SK-N-SH treated with all-trans-retinoic acid at 6 μM for 48 hours (cell line): ENCODE measurements around the gene ENTPD1.

ENCODE experiments used
- ATAC-seq: fragments of 200-7000 bp; cut with Tn5 transposase; 3 replicates; pipeline ENCODE4 v1.9.1; 2020; ENCODE audit warnings: mild to moderate bottlenecking, moderate library complexity
- BACH2 ChIP-seq: fragments of 250-450 bp; sonication (Bioruptor Pico); IDR thresholded peaks from 2 replicates; pipeline ENCODE4 v1.9.0; 2021; ENCODE audit warnings: mild to moderate bottlenecking, borderline replicate concordance
- CSDC2 ChIP-seq: fragments of 250-450 bp; sonication (Bioruptor Pico); IDR thresholded peaks from 2 replicates; pipeline ENCODE4 v1.5.0; 2020; ENCODE audit warnings: mild to moderate bottlenecking, moderate library complexity
- ESRRG ChIP-seq: fragments of 250-450 bp; sonication (Bioruptor Pico); IDR thresholded peaks from 2 replicates; pipeline ENCODE4 v1.6.1; 2021; ENCODE audit warnings: mild to moderate bottlenecking
- GLIS3 ChIP-seq: fragments of 250-450 bp; sonication (Bioruptor Pico); IDR thresholded peaks from 2 replicates; pipeline ENCODE4 v1.5.0; 2020; ENCODE audit warnings: mild to moderate bottlenecking, moderate library complexity
- ISL1 ChIP-seq: fragments of 250-450 bp; sonication (Bioruptor Pico); IDR thresholded peaks from 2 replicates; pipeline ENCODE4 v2.1.2; 2022; ENCODE audit warnings: mild to moderate bottlenecking, moderate library complexity
- OSR1 ChIP-seq: fragments of 250-450 bp; sonication (Bioruptor Pico); IDR thresholded peaks from 2 replicates; pipeline ENCODE4 v1.8.0; 2022; ENCODE audit warnings: moderate library complexity, mild to moderate bottlenecking, inconsistent platforms
- PPARA ChIP-seq: fragments of 250-450 bp; sonication (Bioruptor Pico); IDR thresholded peaks from 2 replicates; pipeline ENCODE4 v1.5.0; 2020; ENCODE audit warnings: mild to moderate bottlenecking, borderline replicate concordance
- RARB ChIP-seq: fragments of 250-450 bp; sonication (Bioruptor Pico); IDR thresholded peaks from 2 replicates; pipeline ENCODE4 v1.8.0; 2021; ENCODE audit warnings: mild to moderate bottlenecking, moderate library complexity
- SNAI2 ChIP-seq: fragments of 250-450 bp; sonication (Bioruptor Pico); IDR thresholded peaks from 2 replicates; pipeline ENCODE4 v1.5.0; 2020; ENCODE audit warnings: mild to moderate bottlenecking, moderate library complexity
- TCF4 ChIP-seq: fragments of 250-450 bp; sonication (Bioruptor Pico); IDR thresholded peaks from 2 replicates; pipeline ENCODE4 v1.8.0; 2021; ENCODE audit warnings: mild to moderate bottlenecking, moderate library complexity, borderline replicate concordance
- TOX ChIP-seq: fragments of 250-450 bp; sonication (Bioruptor Pico); IDR thresholded peaks from 2 replicates; pipeline ENCODE4 v1.8.0; 2021; ENCODE audit warnings: mild to moderate bottlenecking, moderate library complexity, borderline replicate concordance
- ZC3H10 ChIP-seq: fragments of 250-450 bp; sonication (Bioruptor Pico); IDR thresholded peaks from 2 replicates; pipeline ENCODE4 v1.5.1; 2021; ENCODE audit warnings: mild to moderate bottlenecking, moderate library complexity
- ZFP30 ChIP-seq: fragments of 450-650 bp; formaldehyde crosslinking; IDR thresholded peaks from 2 replicates; pipeline ENCODE4 v1.5.0; 2022; ENCODE audit warnings: mild to moderate bottlenecking, moderate library complexity
- ZNF565 ChIP-seq: fragments of 450-650 bp; formaldehyde crosslinking; conservative IDR thresholded peaks from 2 replicates; pipeline ENCODE4 v1.5.0; 2020; ENCODE audit warnings: low read depth, mild to moderate bottlenecking, moderate library complexity
- ZNF70 ChIP-seq: fragments of 450-650 bp; formaldehyde crosslinking; IDR thresholded peaks from 2 replicates; pipeline ENCODE4 v1.5.0; 2020; ENCODE audit warnings: mild to moderate bottlenecking, moderate library complexity
- ZNF8 ChIP-seq: fragments of 450-650 bp; formaldehyde crosslinking; IDR thresholded peaks from 2 replicates; pipeline ENCODE4 v1.5.0; 2020; ENCODE audit warnings: mild to moderate bottlenecking, moderate library complexity
- TF ChIP-seq, protein P1 (sequence below): fragments of 250-450 bp; sonication (Bioruptor Pico); IDR thresholded peaks from 2 replicates; pipeline ENCODE4 v1.5.0; 2020; ENCODE audit warnings: mild to moderate bottlenecking, moderate library complexity
- TF ChIP-seq, protein P2 (sequence below): fragments of 250-450 bp; sonication (Bioruptor Pico); IDR thresholded peaks from 2 replicates; pipeline ENCODE4 v1.5.1; 2020; ENCODE audit warnings: low read depth, mild to moderate bottlenecking, moderate library complexity
- TF ChIP-seq, protein P3 (sequence below): fragments of 250-450 bp; sonication (Bioruptor Pico); IDR thresholded peaks from 2 replicates; pipeline ENCODE4 v1.5.1; 2021; ENCODE audit warnings: mild to moderate bottlenecking, moderate library complexity
- TF ChIP-seq, protein P4 (sequence below): fragments of 250-450 bp; sonication (Bioruptor Pico); IDR thresholded peaks from 2 replicates; pipeline ENCODE4 v1.8.0; 2021; ENCODE audit warnings: low read depth, mild to moderate bottlenecking, moderate library complexity, borderline replicate concordance

Gene ENTPD1

DNA sequence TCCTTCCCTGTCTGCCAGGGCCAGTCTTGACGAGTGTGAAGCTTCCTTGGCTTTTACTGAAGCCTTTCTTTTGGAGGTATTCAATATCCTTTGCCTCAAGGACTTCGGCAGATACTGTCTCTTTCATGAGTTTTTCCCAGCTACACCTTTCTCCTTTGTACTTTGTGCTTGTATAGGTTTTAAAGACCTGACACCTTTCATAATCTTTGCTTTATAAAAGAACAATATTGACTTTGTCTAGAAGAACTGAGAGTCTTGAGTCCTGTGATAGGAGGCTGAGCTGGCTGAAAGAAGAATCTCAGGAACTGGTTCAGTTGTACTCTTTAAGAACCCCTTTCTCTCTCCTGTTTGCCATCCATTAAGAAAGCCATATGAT, 110.5 kb downstream of the ENTPD1 start (continued):
- TF ChIP-seq, protein P1, sequence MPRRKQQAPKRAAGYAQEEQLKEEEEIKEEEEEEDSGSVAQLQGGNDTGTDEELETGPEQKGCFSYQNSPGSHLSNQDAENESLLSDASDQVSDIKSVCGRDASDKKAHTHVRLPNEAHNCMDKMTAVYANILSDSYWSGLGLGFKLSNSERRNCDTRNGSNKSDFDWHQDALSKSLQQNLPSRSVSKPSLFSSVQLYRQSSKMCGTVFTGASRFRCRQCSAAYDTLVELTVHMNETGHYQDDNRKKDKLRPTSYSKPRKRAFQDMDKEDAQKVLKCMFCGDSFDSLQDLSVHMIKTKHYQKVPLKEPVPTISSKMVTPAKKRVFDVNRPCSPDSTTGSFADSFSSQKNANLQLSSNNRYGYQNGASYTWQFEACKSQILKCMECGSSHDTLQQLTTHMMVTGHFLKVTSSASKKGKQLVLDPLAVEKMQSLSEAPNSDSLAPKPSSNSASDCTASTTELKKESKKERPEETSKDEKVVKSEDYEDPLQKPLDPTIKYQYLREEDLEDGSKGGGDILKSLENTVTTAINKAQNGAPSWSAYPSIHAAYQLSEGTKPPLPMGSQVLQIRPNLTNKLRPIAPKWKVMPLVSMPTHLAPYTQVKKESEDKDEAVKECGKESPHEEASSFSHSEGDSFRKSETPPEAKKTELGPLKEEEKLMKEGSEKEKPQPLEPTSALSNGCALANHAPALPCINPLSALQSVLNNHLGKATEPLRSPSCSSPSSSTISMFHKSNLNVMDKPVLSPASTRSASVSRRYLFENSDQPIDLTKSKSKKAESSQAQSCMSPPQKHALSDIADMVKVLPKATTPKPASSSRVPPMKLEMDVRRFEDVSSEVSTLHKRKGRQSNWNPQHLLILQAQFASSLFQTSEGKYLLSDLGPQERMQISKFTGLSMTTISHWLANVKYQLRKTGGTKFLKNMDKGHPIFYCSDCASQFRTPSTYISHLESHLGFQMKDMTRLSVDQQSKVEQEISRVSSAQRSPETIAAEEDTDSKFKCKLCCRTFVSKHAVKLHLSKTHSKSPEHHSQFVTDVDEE (CRISPR knock-in tag): no peak
- no peak for TF ChIP-seq GLIS3 (CRISPR knock-in tag)
- no peak for TF ChIP-seq ZFP30 (CRISPR knock-in tag)

DNA sequence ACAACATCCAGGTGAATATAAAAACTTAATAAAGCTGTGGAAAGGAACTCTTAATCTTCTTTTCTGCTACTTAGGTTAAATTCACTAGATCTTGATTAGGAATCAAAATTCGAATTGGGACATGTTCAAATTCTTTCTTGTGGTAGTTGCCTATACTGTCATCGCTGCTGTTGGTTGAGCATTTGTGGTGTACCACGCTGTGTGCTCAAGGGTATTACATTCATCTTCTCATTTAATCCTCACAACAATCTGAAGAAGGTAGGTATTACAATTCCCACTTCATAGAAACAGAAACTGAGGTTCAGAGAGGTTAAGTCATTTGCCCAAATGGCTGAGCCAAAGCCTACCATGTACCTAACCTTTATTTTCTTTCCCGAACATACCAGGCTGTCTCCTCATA, 111.9 kb downstream of the ENTPD1 start:
- ATAC-seq: no peak
- TF ChIP-seq ZC3H10 (CRISPR knock-in tag) (no peak), ESRRG (CRISPR knock-in tag) (no peak), BACH2 (CRISPR knock-in tag) (no peak), GLIS3 (CRISPR knock-in tag) (no peak), PPARA (CRISPR knock-in tag) (no peak), ZNF565 (CRISPR knock-in tag) (no peak), ZFP30 (CRISPR knock-in tag) (no peak), CSDC2 (no peak), ZNF70 (CRISPR knock-in tag) (no peak)
- TF ChIP-seq, protein P1 (CRISPR knock-in tag): no peak
- TF ChIP-seq, protein P2, sequence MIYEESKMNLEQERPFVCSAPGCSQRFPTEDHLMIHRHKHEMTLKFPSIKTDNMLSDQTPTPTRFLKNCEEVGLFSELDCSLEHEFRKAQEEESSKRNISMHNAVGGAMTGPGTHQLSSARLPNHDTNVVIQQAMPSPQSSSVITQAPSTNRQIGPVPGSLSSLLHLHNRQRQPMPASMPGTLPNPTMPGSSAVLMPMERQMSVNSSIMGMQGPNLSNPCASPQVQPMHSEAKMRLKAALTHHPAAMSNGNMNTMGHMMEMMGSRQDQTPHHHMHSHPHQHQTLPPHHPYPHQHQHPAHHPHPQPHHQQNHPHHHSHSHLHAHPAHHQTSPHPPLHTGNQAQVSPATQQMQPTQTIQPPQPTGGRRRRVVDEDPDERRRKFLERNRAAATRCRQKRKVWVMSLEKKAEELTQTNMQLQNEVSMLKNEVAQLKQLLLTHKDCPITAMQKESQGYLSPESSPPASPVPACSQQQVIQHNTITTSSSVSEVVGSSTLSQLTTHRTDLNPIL (CRISPR knock-in tag): no peak

DNA sequence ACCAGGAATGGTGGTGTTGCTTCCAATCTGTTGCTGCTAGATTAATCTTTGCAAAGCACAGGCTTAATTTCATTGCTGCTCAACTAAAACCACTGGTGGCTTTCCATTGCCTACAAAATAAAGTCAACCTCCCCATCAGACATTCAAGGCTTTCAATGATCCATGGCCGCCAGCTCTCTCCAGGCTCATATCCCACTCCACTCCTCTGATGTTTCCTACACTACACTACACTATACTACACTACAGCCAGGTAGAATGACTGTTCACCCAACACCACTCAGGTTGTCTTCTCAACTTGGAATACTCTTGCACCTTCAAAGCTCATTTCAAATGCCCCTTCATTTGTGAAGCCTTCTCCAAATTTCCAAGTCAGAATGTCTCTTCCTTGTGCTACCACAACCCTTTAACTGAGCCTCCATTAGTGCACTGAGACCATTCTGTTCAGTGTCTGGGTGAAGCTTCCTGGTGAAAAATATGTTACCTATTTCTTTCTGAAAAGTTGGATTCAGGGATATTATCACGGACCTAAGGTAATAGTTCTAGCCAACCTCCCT, 116.3 kb downstream of the ENTPD1 start:
- no peak for ATAC-seq
- TF ChIP-seq PPARA (CRISPR knock-in tag): no peak
- TF ChIP-seq, protein P3, sequence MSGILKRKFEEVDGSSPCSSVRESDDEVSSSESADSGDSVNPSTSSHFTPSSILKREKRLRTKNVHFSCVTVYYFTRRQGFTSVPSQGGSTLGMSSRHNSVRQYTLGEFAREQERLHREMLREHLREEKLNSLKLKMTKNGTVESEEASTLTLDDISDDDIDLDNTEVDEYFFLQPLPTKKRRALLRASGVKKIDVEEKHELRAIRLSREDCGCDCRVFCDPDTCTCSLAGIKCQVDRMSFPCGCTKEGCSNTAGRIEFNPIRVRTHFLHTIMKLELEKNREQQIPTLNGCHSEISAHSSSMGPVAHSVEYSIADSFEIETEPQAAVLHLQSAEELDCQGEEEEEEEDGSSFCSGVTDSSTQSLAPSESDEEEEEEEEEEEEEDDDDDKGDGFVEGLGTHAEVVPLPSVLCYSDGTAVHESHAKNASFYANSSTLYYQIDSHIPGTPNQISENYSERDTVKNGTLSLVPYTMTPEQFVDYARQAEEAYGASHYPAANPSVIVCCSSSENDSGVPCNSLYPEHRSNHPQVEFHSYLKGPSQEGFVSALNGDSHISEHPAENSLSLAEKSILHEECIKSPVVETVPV (CRISPR knock-in tag): no peak
- no peak for TF ChIP-seq TOX (CRISPR knock-in tag)
- TF ChIP-seq ESRRG (CRISPR knock-in tag): no peak
- no peak for TF ChIP-seq TCF4 (CRISPR knock-in tag)
- no peak for TF ChIP-seq ZNF70 (CRISPR knock-in tag)
- no peak for TF ChIP-seq ZFP30 (CRISPR knock-in tag)
- no peak for TF ChIP-seq CSDC2
- no peak for TF ChIP-seq RARB (CRISPR knock-in tag)
- TF ChIP-seq OSR1 (CRISPR knock-in tag): no peak
- no peak for TF ChIP-seq ZNF8
- TF ChIP-seq ZC3H10 (CRISPR knock-in tag): no peak
- no peak for TF ChIP-seq ISL1 (CRISPR knock-in tag)
- TF ChIP-seq, all 23 proteins: peak for 0

DNA sequence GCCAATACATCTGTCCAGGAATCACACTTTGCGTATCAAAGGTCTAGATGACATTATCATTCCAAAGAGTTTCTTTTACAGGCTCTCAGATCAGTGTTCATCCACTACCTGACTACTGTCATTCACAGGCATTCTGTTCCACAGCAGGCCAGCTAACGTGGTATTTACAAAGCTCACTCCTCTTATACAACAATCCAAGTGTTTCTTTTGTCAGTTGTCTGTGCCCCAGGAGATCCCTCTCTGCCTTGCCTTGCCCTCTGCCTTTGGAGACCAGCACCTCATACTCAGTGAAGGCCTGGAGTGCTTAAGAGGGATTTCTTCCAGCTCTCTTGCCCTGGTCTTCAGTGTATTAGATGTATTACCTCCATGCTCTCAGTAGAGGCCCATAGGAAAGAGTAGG, 117.2 kb downstream of the ENTPD1 start:
- ATAC-seq: no peak
- TF ChIP-seq SNAI2 (CRISPR knock-in tag): no peak
- TF ChIP-seq TCF4 (CRISPR knock-in tag): no peak
- no peak for TF ChIP-seq OSR1 (CRISPR knock-in tag)
- no peak for TF ChIP-seq ZFP30 (CRISPR knock-in tag)
- TF ChIP-seq, protein P2 (CRISPR knock-in tag): no peak
- TF ChIP-seq GLIS3 (CRISPR knock-in tag): no peak
- TF ChIP-seq TOX (CRISPR knock-in tag): no peak
- no peak for TF ChIP-seq PPARA (CRISPR knock-in tag)
- TF ChIP-seq, protein P4, sequence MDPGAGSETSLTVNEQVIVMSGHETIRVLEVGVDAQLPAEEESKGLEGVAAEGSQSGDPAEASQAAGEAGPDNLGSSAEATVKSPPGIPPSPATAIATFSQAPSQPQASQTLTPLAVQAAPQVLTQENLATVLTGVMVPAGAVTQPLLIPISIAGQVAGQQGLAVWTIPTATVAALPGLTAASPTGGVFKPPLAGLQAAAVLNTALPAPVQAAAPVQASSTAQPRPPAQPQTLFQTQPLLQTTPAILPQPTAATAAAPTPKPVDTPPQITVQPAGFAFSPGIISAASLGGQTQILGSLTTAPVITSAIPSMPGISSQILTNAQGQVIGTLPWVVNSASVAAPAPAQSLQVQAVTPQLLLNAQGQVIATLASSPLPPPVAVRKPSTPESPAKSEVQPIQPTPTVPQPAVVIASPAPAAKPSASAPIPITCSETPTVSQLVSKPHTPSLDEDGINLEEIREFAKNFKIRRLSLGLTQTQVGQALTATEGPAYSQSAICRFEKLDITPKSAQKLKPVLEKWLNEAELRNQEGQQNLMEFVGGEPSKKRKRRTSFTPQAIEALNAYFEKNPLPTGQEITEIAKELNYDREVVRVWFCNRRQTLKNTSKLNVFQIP: no peak
- TF ChIP-seq, protein P3 (CRISPR knock-in tag): no peak
- no peak for TF ChIP-seq ZNF565 (CRISPR knock-in tag)
- no peak for TF ChIP-seq BACH2 (CRISPR knock-in tag)
